Endothelial cell of umbilical vein (primary cell): ENCODE results near the gene FAM72D. TPM values are rescaled to one million over a fixed set of nuclear protein-coding genes. Genes with fewer than 3 reads are reported as not detected.
"Not testable (repeated sequence)": the region's sequence is repeated elsewhere in the genome, so short reads cannot be mapped to it uniquely, and the experiment has no call there.

Experiments
- BruUV-seq: library from RNA; stranded (reverse); fragments of 400-500 nt; replicated peaks from 2 replicates; lab custom pipeline; 2021; lab: Mats Ljungman, UMichigan
- CTCF ChIA-PET: fragments of 300-600, 350-600 bp; sonication (Branson Sonifier 250); formaldehyde crosslinking; loops from one replicate; lab custom pipeline; 2021; ENCODE audit warnings: antibody characterized with exemption, inconsistent platforms; lab: Charles Lee
- POLR2A ChIA-PET: fragments of 300-600, 350-600 bp; sonication (Branson Sonifier 250); formaldehyde crosslinking; loops from one replicate; lab custom pipeline; 2021; ENCODE audit warnings: antibody characterized with exemption, inconsistent platforms; lab: Charles Lee
- DNase-seq: peaks from one replicate; pipeline ENCODE4 v3.0.0-alpha.2; 2011; ENCODE audit warnings: low read depth, low spot score
- FAIRE-seq: peaks from 2 replicates; lab custom pipeline; 2011; peaks lifted over from hg19 to GRCh38; lab: Jason Lieb, UNC
- H2AFZ ChIP-seq: 2 replicates; pipeline ENCODE4 v1.6.0; 2012; ENCODE audit warnings: low read depth, low read length, control low read depth, inconsistent platforms
- H3K27ac ChIP-seq: 2 replicates; pipeline ENCODE4 v1.5.1; 2011; ENCODE audit warnings: low read depth, mild to moderate bottlenecking, control low read depth, low read length, moderate library complexity; ENCODE audit not compliant: insufficient read depth
- H3K27me3 ChIP-seq, 2 experiments: 2 replicates each; pipeline versions ENCODE4 v1.6.0 to v1.6.1; 2011; ENCODE audit warnings: low read length in 2 of 2, mixed read lengths in 1 of 2; ENCODE audit not compliant: control insufficient read depth in 2 of 2, insufficient read depth in 2 of 2
- H3K36me3 ChIP-seq, 2 experiments: 2 replicates in 1 of 2; 3 replicates in 1 of 2; pipeline ENCODE4 v1.5.1; 2011; ENCODE audit warnings: low read length in 2 of 2, mild to moderate bottlenecking in 1 of 2, moderate library complexity in 1 of 2; ENCODE audit not compliant: control insufficient read depth in 2 of 2, insufficient read depth in 2 of 2; ENCODE audit errors: extremely low read depth in 1 of 2
- H3K4me1 ChIP-seq: 3 replicates; pipeline ENCODE4 v1.5.1; 2011; ENCODE audit warnings: mild to moderate bottlenecking, low read length; ENCODE audit not compliant: control insufficient read depth, insufficient read depth; ENCODE audit errors: extremely low read depth
- H3K4me2 ChIP-seq: 2 replicates; pipeline ENCODE4 v1.6.1; 2011; ENCODE audit warnings: low read length, control low read depth, mixed read lengths; ENCODE audit not compliant: insufficient read depth
- H3K4me3 ChIP-seq, 3 experiments: fragments of 200-600 bp in 1 of 3; sonication (generic), shearing (Covaris generic) in 1 of 3; replicated peaks in 1 of 3; 2 replicates each; pipeline ENCODE4 v1.5.1; 2011 to 2016; ENCODE audit warnings: control low read depth in 3 of 3, low read length in 3 of 3, mild to moderate bottlenecking in 2 of 3, inconsistent platforms in 1 of 3, low read depth in 1 of 3, moderate library complexity in 1 of 3; ENCODE audit not compliant: insufficient read depth in 1 of 3
- H3K79me2 ChIP-seq: 2 replicates; pipeline ENCODE4 v1.6.0; 2012; ENCODE audit warnings: low read length, inconsistent platforms; ENCODE audit not compliant: control insufficient read depth, insufficient read depth
- H3K9ac ChIP-seq: replicated peaks from 2 replicates; pipeline ENCODE3; 2011; ENCODE audit warnings: low read length, control low read depth; ENCODE audit not compliant: insufficient read depth; ENCODE audit errors: extremely low read depth
- H3K9me1 ChIP-seq: replicated peaks from 3 replicates; pipeline ENCODE4 v1.6.0; 2011; ENCODE audit warnings: mild to moderate bottlenecking, low read length; ENCODE audit not compliant: control insufficient read depth, insufficient read depth; ENCODE audit errors: extremely low read depth
- H3K9me3 ChIP-seq: replicated peaks from 2 replicates; pipeline ENCODE4 v1.5.1; 2012; ENCODE audit warnings: low read length, inconsistent platforms; ENCODE audit not compliant: control insufficient read depth, insufficient read depth
- H4K20me1 ChIP-seq: replicated peaks from 2 replicates; pipeline ENCODE3; 2011; ENCODE audit warnings: mild to moderate bottlenecking, low read length; ENCODE audit not compliant: control insufficient read depth, insufficient read depth; ENCODE audit errors: extremely low read depth
- dilution Hi-C: fragments of 300-500 bp; cut with MboI; formaldehyde crosslinking; loops from one replicate; pipeline ENCODE4 v1.15.0; 2019; ENCODE audit warnings: low sequenced_read_pairs; ENCODE audit not compliant: extremely low pct_ligation_motif_present
- intact Hi-C: fragments of 100-400 bp; cut with micrococcal nuclease; formaldehyde crosslinking; loops from one replicate; pipeline ENCODE4 v1.10.0; 2022
- polyA plus RNA-seq, 4 experiments: library from polyadenylated mRNA; depleted of rRNA in 3 of 4; stranded (reverse) in 3 of 4; unstranded in 1 of 4; fragments of >200 nt; gene quantifications; 2 replicates each; pipeline versions ENCODE4 v1.2.1 to v1.2.3, GENCODE V29; 2011 to 2012; ENCODE audit warnings: missing spikeins in 1 of 4
- total RNA-seq: library from RNA; stranded (reverse); gene quantifications from 2 replicates; pipeline ENCODE4 v1.2.3, GENCODE V29; 2021

Gene FAM72D
- total and polyA plus RNA-seq, 2 donors (not counting 3 experiments of a cell fraction or from before 2014, with no cell fraction given): 1.2 to 3.3 TPM

- DNase-seq, CTCF ChIA-PET, H2AFZ ChIP-seq, H3K36me3 ChIP-seq, H3K9me1 ChIP-seq, POLR2A ChIA-PET, H3K9ac ChIP-seq, BruUV-seq, H3K4me3 ChIP-seq, H3K27me3 ChIP-seq, H3K4me2 ChIP-seq, H3K79me2 ChIP-seq, intact Hi-C loops, H3K27ac ChIP-seq, dilution Hi-C loops, FAIRE-seq, H3K9me3 ChIP-seq, H3K4me1 ChIP-seq, H4K20me1 ChIP-seq: not testable (repeated sequence)
These were observed 29.3 kb downstream of the FAM72D start for GRCh38 chr1:145125112-145125511.

DNA sequence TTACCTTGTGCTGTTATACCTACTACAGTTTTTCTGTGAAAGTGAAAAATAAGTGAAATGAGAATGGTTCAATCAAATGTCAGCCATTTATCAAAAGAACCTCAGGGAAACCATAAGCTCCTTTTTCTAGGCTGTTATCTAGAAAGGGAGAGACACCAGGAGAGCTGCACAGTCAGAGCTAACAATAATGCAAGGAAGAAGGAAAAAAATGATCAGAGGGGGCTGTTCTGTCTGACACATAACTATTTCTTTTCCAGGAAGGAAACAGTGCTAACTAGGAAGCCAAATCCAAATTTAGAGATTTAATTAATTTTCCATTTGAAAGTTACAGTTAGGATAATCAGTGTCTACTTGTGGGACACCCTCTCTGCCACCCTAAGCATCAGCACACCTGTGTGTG, 31.4 kb downstream of the FAM72D start:
- BruUV-seq, FAIRE-seq, H3K9me1 ChIP-seq: not testable (repeated sequence)

GRCh38 chr1:145128697-145129469, 33.1 kb downstream of the FAM72D start:
- H3K27me3 ChIP-seq, H3K9me1 ChIP-seq, dilution Hi-C loops, FAIRE-seq, H3K4me3 ChIP-seq, H3K79me2 ChIP-seq, H3K9me3 ChIP-seq, H2AFZ ChIP-seq, intact Hi-C loops, H3K36me3 ChIP-seq, BruUV-seq, H3K4me1 ChIP-seq, DNase-seq, H3K27ac ChIP-seq, H3K4me2 ChIP-seq, H3K9ac ChIP-seq, H4K20me1 ChIP-seq, CTCF ChIA-PET, POLR2A ChIA-PET: not testable (repeated sequence)

More for the DNA sequence above, 31.4 kb downstream of the FAM72D start:
- H3K4me2 ChIP-seq, H2AFZ ChIP-seq, H3K9ac ChIP-seq, H3K4me3 ChIP-seq, H3K27me3 ChIP-seq, CTCF ChIA-PET, dilution Hi-C loops, POLR2A ChIA-PET, H3K27ac ChIP-seq, H3K36me3 ChIP-seq, H3K79me2 ChIP-seq, intact Hi-C loops, H3K9me3 ChIP-seq, H4K20me1 ChIP-seq, DNase-seq, H3K4me1 ChIP-seq: not testable (repeated sequence)

GRCh38 chr1:145134476-145134875, 38.7 kb downstream of the FAM72D start:
- FAIRE-seq, dilution Hi-C loops, H2AFZ ChIP-seq, H4K20me1 ChIP-seq, DNase-seq, H3K4me3 ChIP-seq, POLR2A ChIA-PET, H3K9me3 ChIP-seq, H3K9me1 ChIP-seq, H3K4me2 ChIP-seq, H3K4me1 ChIP-seq, H3K9ac ChIP-seq, H3K27ac ChIP-seq, H3K36me3 ChIP-seq, H3K27me3 ChIP-seq, BruUV-seq, H3K79me2 ChIP-seq, intact Hi-C loops, CTCF ChIA-PET: not testable (repeated sequence)
